Heart left ventricle (tissue), 16 donors: ENCODE measurements around the gene PI16. TPM values are rescaled to one million over a fixed set of nuclear protein-coding genes. Genes with fewer than 3 reads are reported as not detected.

Experiments
- ATAC-seq, 4 donors: fragments of 200-7000 bp; cut with Tn5 transposase; one replicate each; pipeline ENCODE4 v1.9.1; 2020 to 2022; ENCODE audit warnings: moderate library complexity in 4 of 4, mild to moderate bottlenecking in 3 of 4, moderate number of reproducible peaks in 1 of 4
- DNase-seq, 5 donors: peaks; one replicate each; pipeline ENCODE4 v3.0.0-alpha.2; 2020
- H3K27ac ChIP-seq, 12 donors: fragments of 200-600 bp; sonication (generic) in 4 of 12; one replicate each; pipeline versions ENCODE4 v1.5.0 to v1.8.0; 2016 to 2022; ENCODE audit warnings: mild to moderate bottlenecking in 2 of 12
- H3K27me3 ChIP-seq, 9 donors: fragments of 200-600 bp; sonication (generic) in 2 of 9; one replicate each; pipeline versions ENCODE4 v1.5.1 to v1.8.0; 2016 to 2022; ENCODE audit warnings: mild to moderate bottlenecking in 3 of 9
- H3K36me3 ChIP-seq, 9 donors: fragments of 200-600 bp; sonication (generic) in 2 of 9; one replicate each; pipeline versions ENCODE4 v1.5.0 to v1.8.0; 2018 to 2022; ENCODE audit warnings: mild to moderate bottlenecking in 2 of 9
- H3K4me1 ChIP-seq, 12 donors: fragments of 200-600 bp; sonication (generic) in 4 of 12; one replicate each; pipeline versions ENCODE4 v1.5.0 to v1.8.0; 2016 to 2022; ENCODE audit warnings: mild to moderate bottlenecking in 3 of 12
- H3K4me3 ChIP-seq, 12 donors: fragments of 200-600 bp; sonication (generic) in 4 of 12; one replicate each; pipeline versions ENCODE4 v1.5.0 to v1.8.0; 2017 to 2022; ENCODE audit warnings: mild to moderate bottlenecking in 9 of 12, moderate library complexity in 4 of 12
- H3K9me3 ChIP-seq, 12 donors: fragments of 200-600 bp; sonication (generic) in 4 of 12; one replicate each; pipeline versions ENCODE4 v1.5.0 to v1.8.0; 2016 to 2022; ENCODE audit warnings: mild to moderate bottlenecking in 1 of 12
- CTCF ChIP-seq, 12 donors: fragments of 200-600 bp; sonication (generic) in 4 of 12; IDR thresholded peaks; one replicate each; pipeline versions ENCODE4 v1.5.0 to v1.8.0; 2018 to 2022; ENCODE audit warnings: antibody characterized with exemption in 12 of 12, mild to moderate bottlenecking in 5 of 12
- POLR2A ChIP-seq, 2 donors: fragments of 450-650 bp; IDR thresholded peaks; one replicate each; pipeline ENCODE4 v1.6.1; 2017; ENCODE audit warnings: antibody characterized with exemption in 2 of 2, mild to moderate bottlenecking in 2 of 2, moderate library complexity in 2 of 2
- WGBS, 4 donors: extraction: QIAGEN DNeasy Blood & Tissue Kit in 2 of 4; methylation state at CpG; one replicate each; pipeline versions ENCODE4 v1.1.5 to v1.1.7; 2013 to 2018; 5-methylcytosine and 5-hydroxymethylcytosine counted together
- intact Hi-C, 10 donors: fragments of 100-400 bp; cut with DNase I; formaldehyde crosslinking; loops; one replicate each; pipeline versions ENCODE4 v1.11.1 to v1.14.2; 2022
- polyA plus RNA-seq, 2 donors: library from polyadenylated mRNA; stranded (reverse); fragments of 200-250 nt; gene quantifications; one replicate each; pipeline ENCODE4 v1.2.3, GENCODE V29; 2013
- total RNA-seq, 9 donors: library from RNA; depleted of rRNA in 2 of 9; stranded (reverse); fragments of >200 nt in 2 of 9; fragmentation: NEBNext Ultra II Directional in 3 of 9; extraction: Animal tissue kit (Norgen Biotek cat#: 25700) in 3 of 9; gene quantifications; one replicate each; pipeline versions ENCODE4 v1.1.0 to v1.2.4, GENCODE V29; 2016 to 2023
- donor health status: ischemic (EF 13 %, LVEDD 7.1; RV severe dilation, severe dysfunction).
- donor health status: healthy with polysubstance abuse.
- donor health status: DM: no; HTN: yes; CAD: no.
- donor health status: DM: no; HTN: no; CAD: no.
- donor health status: ischemic (EF 25% LVEDD 6.9; RV normal size, moderate dysfunction).
- donor health status: ischemic (EF 25% LVEDD 5.7; RV mildly dilated, moderate dysfunction).
- donor health status: healthy.
- donor health status: DM: yes; HTN: yes; CAD: no.
- donor health status: ischemic (EF 35%, LVEDD 5.7; RV mildly dilated, moderate dysfunction).
- donor health status: nonischemic (EF 11% LVEDD 7.7; RV severe dilation, severe dysfunction).
- donor health status: DM: yes; HTN: yes; CAD: no.
- donor health status: PGD.
- donor health status: ischemic (EF 29% LVEDD 5.4; RV normal size, mild dysfunction).
- donor health status: nonischemic (EF 23%, LVEDD 6.1; RV moderate dilation, normal function).

The PI16 gene
- total and polyA plus RNA-seq, 11 donors: 5.7 to 36.2 (median 12.1) TPM

- Histone ChIP-seq H3K27ac (peak overlapping the region; percentile 89 to 100 (median 98)), H3K4me1 (peaks cover 8 to 64% (median 58%) of the 10 kb centered on the region in 12 donors), H3K9me3 (no peaks in the 10 kb centered on the region), H3K36me3 (peaks cover 0 to 18% (median 3%) of the 10 kb centered on the region in 9 donors), H3K4me3 (peak overlapping the region; percentile 91 to 100 (median 98)), H3K27me3 (no peaks in the 10 kb centered on the region)
- intact Hi-C loops: loop anchor here in 9 of 10 donors (2.0 to 10.0 kb wide), 6 partner anchors 33 to 443 kb away; partner anchors contain the start of gene C6orf89 (in 4 of the 9)
- WGBS, 4 donors: 4 to 5% (median 5%) methylated on average over 19 of the region's 19 CpGs
- DNase-seq (peak in 3 of 5 donors; percentile 69 to 81 (median 76)), ATAC-seq (peak in 3 of 4 donors; percentile 11 to 49 (median 45))
- TF ChIP-seq POLR2A (IDR thresholded peaks at IDR 0.05) (no peak), CTCF (IDR thresholded peaks at IDR 0.05) (no peak)
Observed at GRCh38 chr6:36984581-36985416, 30.3 kb downstream of the PI16 start.

- 0 to 1% (median 0%) methylated on average over 15 of the region's 15 CpGs for WGBS, 4 donors
- intact Hi-C loops: loop anchor here in 7 of 10 donors (2.0 to 10.0 kb wide), 5 partner anchors 33 to 442 kb away; partner anchors contain the start of gene C6orf89 (in 2 of the 7)
- Histone ChIP-seq H3K36me3 (peaks cover 0 to 14% (median 3%) of the 10 kb centered on the region in 9 donors), H3K4me3 (peak overlapping the region; percentile 91 to 100 (median 98)), H3K27me3 (no peaks in the 10 kb centered on the region), H3K27ac (peak overlapping the region; percentile 89 to 100 (median 98)), H3K9me3 (no peaks in the 10 kb centered on the region), H3K4me1 (peaks cover 8 to 58% (median 52%) of the 10 kb centered on the region in 12 donors)
- TF ChIP-seq POLR2A (IDR thresholded peaks at IDR 0.05) (no peak), CTCF (IDR thresholded peaks at IDR 0.05) (no peak)
- no peak for ATAC-seq
- no peak for DNase-seq
Observed at GRCh38 chr6:36985417-36985807, 30.9 kb downstream of the PI16 start.

- Histone ChIP-seq H3K27me3 (no peaks in the 10 kb centered on the region), H3K4me3 (peak within 1 kb of the TSS; percentile 91 to 100 (median 98)), H3K4me1 (peaks cover 8 to 51% (median 46%) of the 10 kb centered on the region in 12 donors), H3K27ac (peak within 1 kb of the TSS; percentile 89 to 100 (median 98)), H3K9me3 (no peaks in the 10 kb centered on the region), H3K36me3 (peaks cover 0 to 12% (median 1%) of the 10 kb centered on the region in 9 donors)
- WGBS, 4 donors: 0 to 1% (median 1%) methylated on average over 46 to 101 of the region's 101 CpGs
- intact Hi-C loops: loop anchor here in 7 of 10 donors (2.0 to 10.0 kb wide), 6 partner anchors 33 to 441 kb away; partner anchors contain the start of gene C6orf89 (in 3 of the 7)
- peak; percentile 93 to 95 (median 94) for DNase-seq
- TF ChIP-seq POLR2A (IDR thresholded peaks at IDR 0.05): peak; percentile 68 to 96
- TF ChIP-seq CTCF (IDR thresholded peaks at IDR 0.05): peak in 1 of 12 donors; percentile 16
- peak; percentile 91 to 96 (median 94) for ATAC-seq
Observed at GRCh38 chr6:36985808-36986703, 31.5 kb downstream of the PI16 start, which contains the start of gene MTCH1. Gene MTCH1 (minus strand): TSS chr6:36986196. CDS start chr6:36986173, 23 bp downstream.
